ENCODE data around the gene EIF1AD. TPM values are rescaled to one million over a fixed set of nuclear protein-coding genes. Genes with fewer than 3 reads are reported as not detected.

EIF1AD gene
- total and polyA plus RNA-seq, 9 of the 15 experiments (the other 6 are each of a cell fraction or from before 2014, with no cell fraction given) = 50.1 to 98.8 (median 58.7) TPM

DNA sequence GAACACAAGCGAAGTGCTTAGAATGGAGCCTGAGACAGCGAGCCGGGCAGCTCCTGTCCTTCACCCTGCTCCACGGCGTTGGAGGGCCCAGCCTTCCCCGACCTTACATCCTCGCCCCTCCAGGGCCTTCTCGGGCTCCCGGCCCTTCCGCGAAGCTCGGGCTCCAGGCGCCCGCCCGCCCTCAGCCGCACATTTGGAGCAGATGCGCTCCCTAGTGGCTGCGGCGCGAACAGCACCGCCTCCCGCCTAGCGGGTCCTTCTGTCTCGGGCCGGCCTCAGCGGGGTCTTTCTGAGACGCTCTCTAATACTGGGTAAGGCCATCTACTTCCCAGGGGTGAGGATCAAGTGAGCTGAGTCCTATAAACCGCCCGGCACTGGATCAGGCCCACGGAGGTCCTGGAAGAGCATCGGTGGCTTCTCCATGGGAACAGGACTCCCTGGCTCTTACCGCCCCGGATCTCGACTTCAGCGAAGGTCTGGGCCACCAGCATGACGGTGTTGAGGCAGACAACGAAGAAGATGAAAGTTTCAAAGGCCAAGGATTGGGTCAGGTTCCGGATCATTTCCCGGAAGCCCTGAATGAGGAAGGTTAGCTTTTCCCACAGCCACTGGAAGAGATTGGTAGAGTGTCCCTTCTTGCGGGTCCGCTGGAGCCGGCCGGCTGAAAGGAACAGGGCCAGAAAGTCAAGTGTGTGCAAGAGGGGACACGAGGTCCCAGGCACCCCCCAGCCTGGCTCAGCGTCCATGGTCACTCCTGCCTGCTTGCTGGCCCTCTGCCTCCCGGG is 20.6 kb upstream of the EIF1AD start:
- peaks cover 13 to 53% of the 10 kb centered on the region in 2 experiments for H3K4me1 ChIP-seq (replicated peaks in 1 of 2; ENCODE audit: control insufficient read depth in 2 of 2, insufficient read depth in 2 of 2, low read length in 2 of 2)
- H3K4me3 ChIP-seq = peak overlapping the region; percentile 26; the same call in 1 of the 2 replicates
- DNase-seq (ENCODE audit: extremely low read depth in 1 of 4, low spot score in 3 of 4) = peak; percentile 87 to 90 (median 90)
- FAIRE-seq = peak; percentile 82
- ChIA-PET CTCF (ENCODE audit: low intra/inter-chr PET ratio) (interaction anchor here (0.5 to 1.3 kb wide), 4 partner anchors 33 to 608 kb away, joined by 4 to 6 read pairs (median 4); no protein-coding TSS in a partner anchor), POLR2A (interaction anchor here (0.6 to 1.6 kb wide), 14 partner anchors 10 to 521 kb away, joined by 3 to 13 read pairs (median 3); partner anchors contain the start of genes BANF1, CCDC85B, CST6 and FOSL1)
- peak overlapping the region; percentile 83 for H3K4me2 ChIP-seq (ENCODE audit: insufficient read depth, low read length)
- H3K9me3 ChIP-seq (replicated peaks; ENCODE audit: control insufficient read depth, insufficient read depth, low read depth, low read length) = no peaks in the 10 kb centered on the region
- WGBS (ENCODE audit: insufficient coverage, low coverage, missing lambda C conversion rate) = 7% methylated on average over 30 of the region's 46 CpGs
- peak; percentile 94 for ATAC-seq
- H3K27me3 ChIP-seq (ENCODE audit: control insufficient read depth in 2 of 2, insufficient read depth in 2 of 2, low read length in 2 of 2) = no peaks in the 10 kb centered on the region
- H4K20me1 ChIP-seq (replicated peaks; ENCODE audit: control insufficient read depth, insufficient read depth, low read length) = no peaks in the 10 kb centered on the region
- BruUV-seq (replicated peaks) = no TSS peak
- H3K27ac ChIP-seq (ENCODE audit: extremely low read depth, low read depth, low read length) = no peak overlapping the region; the same call in 2 of the 3 replicates
- in situ Hi-C loops (cut with MboI) = no loop called here
- H2AFZ ChIP-seq (ENCODE audit: low read depth, low read length) = peak overlapping the region; percentile 97
- intact Hi-C loops (cut with micrococcal nuclease) = loop anchor here (1.0 kb wide), 1 partner anchor 33 kb away; no protein-coding TSS in a partner anchor
- H3K79me2 ChIP-seq (ENCODE audit: control insufficient read depth, insufficient read depth, low read length) = no peaks in the 10 kb centered on the region
- H3K36me3 ChIP-seq (ENCODE audit: control insufficient read depth, insufficient read depth, low read length) = no peaks in the 10 kb centered on the region
- H3K9me1 ChIP-seq (ENCODE audit: control insufficient read depth, insufficient read depth, low read length) = peaks cover 5% of the 10 kb centered on the region
- H3K9ac ChIP-seq (ENCODE audit: insufficient read depth in 1 of 2, low read depth in 2 of 2, low read length in 2 of 2) = peak overlapping the region; percentile 53 to 80
- TF ChIP-seq NONO (IDR thresholded peaks at IDR 0.05; ENCODE audit: low read depth in 2 of 2, low read length in 1 of 2) = peak in 1 of 2 experiments; percentile 49; a peak in 1 of 4 replicates
- TF ChIP-seq, protein P1, sequence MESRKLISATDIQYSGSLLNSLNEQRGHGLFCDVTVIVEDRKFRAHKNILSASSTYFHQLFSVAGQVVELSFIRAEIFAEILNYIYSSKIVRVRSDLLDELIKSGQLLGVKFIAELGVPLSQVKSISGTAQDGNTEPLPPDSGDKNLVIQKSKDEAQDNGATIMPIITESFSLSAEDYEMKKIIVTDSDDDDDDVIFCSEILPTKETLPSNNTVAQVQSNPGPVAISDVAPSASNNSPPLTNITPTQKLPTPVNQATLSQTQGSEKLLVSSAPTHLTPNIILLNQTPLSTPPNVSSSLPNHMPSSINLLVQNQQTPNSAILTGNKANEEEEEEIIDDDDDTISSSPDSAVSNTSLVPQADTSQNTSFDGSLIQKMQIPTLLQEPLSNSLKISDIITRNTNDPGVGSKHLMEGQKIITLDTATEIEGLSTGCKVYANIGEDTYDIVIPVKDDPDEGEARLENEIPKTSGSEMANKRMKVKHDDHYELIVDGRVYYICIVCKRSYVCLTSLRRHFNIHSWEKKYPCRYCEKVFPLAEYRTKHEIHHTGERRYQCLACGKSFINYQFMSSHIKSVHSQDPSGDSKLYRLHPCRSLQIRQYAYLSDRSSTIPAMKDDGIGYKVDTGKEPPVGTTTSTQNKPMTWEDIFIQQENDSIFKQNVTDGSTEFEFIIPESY (CRISPR knock-in tag; IDR thresholded peaks at IDR 0.05) = peak; percentile 86
- 0 out of 2 replicates have a peak, but pooled peaks have one; percentile 20 for TF ChIP-seq MYNN (IDR thresholded peaks at IDR 0.05)
- no peak for TF ChIP-seq MYNN (CRISPR knock-in tag; IDR thresholded peaks at IDR 0.05)
- TF ChIP-seq NRF1 (conservative IDR thresholded peaks at IDR 0.05 in 1 of 2, IDR thresholded peaks at IDR 0.05 in 1 of 2) = peak in 1 of 2 experiments; percentile 28; a peak in 1 of 4 replicates
- TF ChIP-seq, protein P2, sequence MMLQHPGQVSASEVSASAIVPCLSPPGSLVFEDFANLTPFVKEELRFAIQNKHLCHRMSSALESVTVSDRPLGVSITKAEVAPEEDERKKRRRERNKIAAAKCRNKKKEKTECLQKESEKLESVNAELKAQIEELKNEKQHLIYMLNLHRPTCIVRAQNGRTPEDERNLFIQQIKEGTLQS (IDR thresholded peaks at IDR 0.05) = no peak
- TF ChIP-seq, protein P2 (CRISPR knock-in tag; conservative IDR thresholded peaks at IDR 0.05) = no peak; the same call in 1 of the 2 replicates
- TF ChIP-seq RCOR1 (IDR thresholded peaks at IDR 0.05; ENCODE audit: borderline replicate concordance in 1 of 2, low read depth in 2 of 2, low read length in 2 of 2) = 0 out of 4 replicates have a peak, but pooled peaks of 1 of the 2 experiments have one; percentile 13
- TF ChIP-seq RBFOX2 (IDR thresholded peaks at IDR 0.05; ENCODE audit: low read depth, low read length) = peak; percentile 73
- TF ChIP-seq, protein P3, sequence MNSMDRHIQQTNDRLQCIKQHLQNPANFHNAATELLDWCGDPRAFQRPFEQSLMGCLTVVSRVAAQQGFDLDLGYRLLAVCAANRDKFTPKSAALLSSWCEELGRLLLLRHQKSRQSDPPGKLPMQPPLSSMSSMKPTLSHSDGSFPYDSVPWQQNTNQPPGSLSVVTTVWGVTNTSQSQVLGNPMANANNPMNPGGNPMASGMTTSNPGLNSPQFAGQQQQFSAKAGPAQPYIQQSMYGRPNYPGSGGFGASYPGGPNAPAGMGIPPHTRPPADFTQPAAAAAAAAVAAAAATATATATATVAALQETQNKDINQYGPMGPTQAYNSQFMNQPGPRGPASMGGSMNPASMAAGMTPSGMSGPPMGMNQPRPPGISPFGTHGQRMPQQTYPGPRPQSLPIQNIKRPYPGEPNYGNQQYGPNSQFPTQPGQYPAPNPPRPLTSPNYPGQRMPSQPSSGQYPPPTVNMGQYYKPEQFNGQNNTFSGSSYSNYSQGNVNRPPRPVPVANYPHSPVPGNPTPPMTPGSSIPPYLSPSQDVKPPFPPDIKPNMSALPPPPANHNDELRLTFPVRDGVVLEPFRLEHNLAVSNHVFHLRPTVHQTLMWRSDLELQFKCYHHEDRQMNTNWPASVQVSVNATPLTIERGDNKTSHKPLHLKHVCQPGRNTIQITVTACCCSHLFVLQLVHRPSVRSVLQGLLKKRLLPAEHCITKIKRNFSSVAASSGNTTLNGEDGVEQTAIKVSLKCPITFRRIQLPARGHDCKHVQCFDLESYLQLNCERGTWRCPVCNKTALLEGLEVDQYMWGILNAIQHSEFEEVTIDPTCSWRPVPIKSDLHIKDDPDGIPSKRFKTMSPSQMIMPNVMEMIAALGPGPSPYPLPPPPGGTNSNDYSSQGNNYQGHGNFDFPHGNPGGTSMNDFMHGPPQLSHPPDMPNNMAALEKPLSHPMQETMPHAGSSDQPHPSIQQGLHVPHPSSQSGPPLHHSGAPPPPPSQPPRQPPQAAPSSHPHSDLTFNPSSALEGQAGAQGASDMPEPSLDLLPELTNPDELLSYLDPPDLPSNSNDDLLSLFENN (IDR thresholded peaks at IDR 0.05; ENCODE audit: low read depth in 2 of 2, low read length in 2 of 2) = peak in 1 of 2 experiments; percentile 44; a peak in 1 of 4 replicates
- TF ChIP-seq MYC (IDR thresholded peaks at IDR 0.05; ENCODE audit: low read depth, low read length) = 0 out of 2 replicates have a peak, but pooled peaks have one; percentile 46
- TF ChIP-seq MYC (CRISPR knock-in tag; IDR thresholded peaks at IDR 0.05; ENCODE audit: borderline replicate concordance, low read depth) = no peak
- peak; percentile 21 for TF ChIP-seq NEUROD1 (IDR thresholded peaks at IDR 0.05; ENCODE audit: borderline replicate concordance, low read depth, low read length, partially characterized antibody)
- no peak for TF ChIP-seq NCOA6 (IDR thresholded peaks at IDR 0.05)

Data from K562 (cell line).